ENCODE data around the gene GGCX. TPM values are rescaled to one million over a fixed set of nuclear protein-coding genes. Genes with fewer than 3 reads are reported as not detected.

Gene GGCX
- total and polyA plus RNA-seq, 2 donors (not counting 3 experiments of a cell fraction or from before 2014, with no cell fraction given) = 48.0 to 62.7 TPM

- CTCF ChIA-PET = interaction anchor here (0.7 to 2.3 kb wide), 2 partner anchors 9 to 12 kb away, joined by 3 to 8 read pairs; no protein-coding TSS in a partner anchor
- POLR2A ChIA-PET = interaction anchor here (0.8 kb wide), 1 partner anchor 12 kb away, joined by 3 read pairs; no protein-coding TSS in a partner anchor
- H4K20me1 ChIP-seq (replicated peaks; ENCODE audit: control insufficient read depth, extremely low read depth, insufficient read depth, low read length) = no peaks in the 10 kb centered on the region
- H2AFZ ChIP-seq (ENCODE audit: low read depth, low read length) = no peak overlapping the region
- no peaks in the 10 kb centered on the region for H3K9me3 ChIP-seq (replicated peaks; ENCODE audit: control insufficient read depth, insufficient read depth, low read length)
- dilution Hi-C loops (cut with MboI; ENCODE audit: extremely low pct_ligation_motif_present, low sequenced_read_pairs) = no loop called here
- peaks cover 19% of the 10 kb centered on the region for H3K79me2 ChIP-seq (ENCODE audit: control insufficient read depth, insufficient read depth, low read length)
- H3K4me3 ChIP-seq (replicated peaks in 1 of 3; ENCODE audit: insufficient read depth in 1 of 3, low read depth in 1 of 3, low read length in 3 of 3) = no peak overlapping the region
- no peak for TF ChIP-seq EZH2 (IDR thresholded peaks at IDR 0.05; ENCODE audit: borderline replicate concordance, low read depth, low read length, severe bottlenecking)
- TF ChIP-seq JUN (IDR thresholded peaks at IDR 0.05; ENCODE audit: borderline replicate concordance, insufficient read depth, insufficient read length, low read depth) = no peak
- no peak for TF ChIP-seq MYC (IDR thresholded peaks at IDR 0.05; ENCODE audit: low read depth, low read length)
- TF ChIP-seq GATA2 (IDR thresholded peaks at IDR 0.05; ENCODE audit: insufficient read depth, insufficient read length, low read depth, low read length) = no peak
- TF ChIP-seq CTCF (IDR thresholded peaks at IDR 0.05; ENCODE audit: extremely low read depth in 1 of 2, insufficient read depth in 1 of 2, low read depth in 1 of 2, low read length in 2 of 2) = no peak
- no peak for TF ChIP-seq POLR2A (IDR thresholded peaks at IDR 0.05; ENCODE audit: low read depth, low read length)
- TF ChIP-seq FOS (IDR thresholded peaks at IDR 0.05; ENCODE audit: borderline replicate concordance, insufficient read depth, low read length) = no peak
- no peak for TF ChIP-seq MAX (IDR thresholded peaks at IDR 0.05; ENCODE audit: insufficient read depth, insufficient read length)
- TF ChIP-seq POLR2AphosphoS5 (IDR thresholded peaks at IDR 0.05; ENCODE audit: insufficient read depth, low read depth, low read length) = no peak
- intact Hi-C loops (cut with micrococcal nuclease) = loop anchor here (5.0 kb wide), 1 partner anchor 177 kb away; no protein-coding TSS in a partner anchor
- no peak for FAIRE-seq
- no peaks in the 10 kb centered on the region for H3K9me1 ChIP-seq (replicated peaks; ENCODE audit: control insufficient read depth, extremely low read depth, insufficient read depth, low read length)
- BruUV-seq (replicated peaks) = no TSS peak
- H3K4me1 ChIP-seq (ENCODE audit: control insufficient read depth, extremely low read depth, insufficient read depth, low read length) = peaks cover 17% of the 10 kb centered on the region
- H3K36me3 ChIP-seq (ENCODE audit: control insufficient read depth in 2 of 2, extremely low read depth in 1 of 2, insufficient read depth in 2 of 2, low read length in 2 of 2) = peaks cover 0 to 29% of the 10 kb centered on the region in 2 experiments
- no peak overlapping the region for H3K4me2 ChIP-seq (ENCODE audit: insufficient read depth, low read length)
- no peaks in the 10 kb centered on the region for H3K27me3 ChIP-seq (ENCODE audit: control insufficient read depth in 2 of 2, insufficient read depth in 2 of 2, low read length in 2 of 2)
- no peak for DNase-seq (ENCODE audit: low read depth, low spot score)
- H3K9ac ChIP-seq (replicated peaks; ENCODE audit: extremely low read depth, insufficient read depth, low read length) = no peak overlapping the region
- no peak overlapping the region for H3K27ac ChIP-seq (ENCODE audit: insufficient read depth, low read depth, low read length)
Measured at GRCh38 chr2:85599468-85600234, 38.4 kb upstream of the GGCX start.
